ENCODE measurements around the gene DENND1A. TPM values are rescaled to one million over a fixed set of nuclear protein-coding genes. Genes with fewer than 3 reads are reported as not detected.

The DENND1A gene
- total RNA-seq, 2 donors from 2014 or later = 17.8 to 36.6 TPM

- ATAC-seq (ENCODE audit: insufficient number of reproducible peaks, low FRiP score, low read depth) (no peak), DNase-seq (ENCODE audit: low spot score) (no peak)
- Histone ChIP-seq H3K9me3 (no peaks in the 10 kb centered on the region), H3K27me3 (replicated peaks; ENCODE audit: insufficient read depth) (no peaks in the 10 kb centered on the region), H3K36me3 (no peaks in the 10 kb centered on the region), H3K27ac (no peak overlapping the region), H3K4me3 (no peak overlapping the region), H3K4me1 (ENCODE audit: control insufficient read depth in 1 of 2, low read depth in 2 of 2) (peaks cover 22 to 23% of the 10 kb centered on the region in 2 donors)
- no peak for TF ChIP-seq CTCF (IDR thresholded peaks at IDR 0.05)
Measured at GRCh38 chr9:123863164-123863855, 66.6 kb downstream of the DENND1A start.

GRCh38 chr9:123861756-123862120 lies 68.2 kb downstream of the DENND1A start:
- H3K9me3 ChIP-seq = no peaks in the 10 kb centered on the region
- no peaks in the 10 kb centered on the region for H3K27me3 ChIP-seq (replicated peaks; ENCODE audit: insufficient read depth)
- TF ChIP-seq CTCF (IDR thresholded peaks at IDR 0.05) = no peak
- no peaks in the 10 kb centered on the region for H3K36me3 ChIP-seq
- H3K4me1 ChIP-seq (ENCODE audit: control insufficient read depth in 1 of 2, low read depth in 2 of 2) = peaks cover 21 to 22% of the 10 kb centered on the region in 2 donors
- no peak for ATAC-seq (ENCODE audit: insufficient number of reproducible peaks, low FRiP score, low read depth)
- no peak overlapping the region for H3K27ac ChIP-seq
- DNase-seq (ENCODE audit: low spot score) = no peak
- H3K4me3 ChIP-seq = no peak overlapping the region

GRCh38 chr9:123861086-123861755 lies 68.7 kb downstream of the DENND1A start:
- no peaks in the 10 kb centered on the region for H3K27me3 ChIP-seq (replicated peaks; ENCODE audit: insufficient read depth)
- no peak overlapping the region for H3K27ac ChIP-seq
- ATAC-seq (ENCODE audit: insufficient number of reproducible peaks, low FRiP score, low read depth) = no peak
- H3K36me3 ChIP-seq = no peaks in the 10 kb centered on the region
- no peak overlapping the region for H3K4me3 ChIP-seq
- no peaks in the 10 kb centered on the region for H3K9me3 ChIP-seq
- DNase-seq (ENCODE audit: low spot score) = no peak
- H3K4me1 ChIP-seq (ENCODE audit: control insufficient read depth in 1 of 2, low read depth in 2 of 2) = peaks cover 21 to 22% of the 10 kb centered on the region in 2 donors
- no peak for TF ChIP-seq CTCF (IDR thresholded peaks at IDR 0.05)

- Histone ChIP-seq H3K27me3 (replicated peaks; ENCODE audit: insufficient read depth) (no peaks in the 10 kb centered on the region), H3K4me1 (ENCODE audit: control insufficient read depth in 1 of 2, low read depth in 2 of 2) (peaks cover 21 to 22% of the 10 kb centered on the region in 2 donors), H3K27ac (no peak overlapping the region), H3K4me3 (no peak overlapping the region), H3K36me3 (no peaks in the 10 kb centered on the region), H3K9me3 (no peaks in the 10 kb centered on the region)
- DNase-seq (ENCODE audit: low spot score) = no peak
- no peak for ATAC-seq (ENCODE audit: insufficient number of reproducible peaks, low FRiP score, low read depth)
- TF ChIP-seq CTCF (IDR thresholded peaks at IDR 0.05) = no peak
Measured at GRCh38 chr9:123860603-123861002, 69.3 kb downstream of the DENND1A start.

- ATAC-seq (ENCODE audit: insufficient number of reproducible peaks, low FRiP score, low read depth) (no peak), DNase-seq (ENCODE audit: low spot score) (no peak)
- H3K4me1 ChIP-seq (ENCODE audit: control insufficient read depth in 1 of 2, low read depth in 2 of 2) = no peaks in the 10 kb centered on the region
- peaks cover 4% of the 10 kb centered on the region for H3K9me3 ChIP-seq
- H3K4me3 ChIP-seq = no peak overlapping the region
- TF ChIP-seq CTCF (IDR thresholded peaks at IDR 0.05) = no peak
- H3K27me3 ChIP-seq (replicated peaks; ENCODE audit: insufficient read depth) = no peaks in the 10 kb centered on the region
- peaks cover 3% of the 10 kb centered on the region for H3K36me3 ChIP-seq
- H3K27ac ChIP-seq = no peak overlapping the region
Measured at GRCh38 chr9:123852403-123852802, 77.5 kb downstream of the DENND1A start.

Measured in thoracic aorta (tissue), 2 donors.